ENCODE measurements around the gene PTPRD. TPM values are rescaled to one million over a fixed set of nuclear protein-coding genes. Genes with fewer than 3 reads are reported as not detected.
A peak's percentile ranks its signal among the peaks of the same experiment; 100 is the strongest.

PTPRD gene
- total RNA-seq, 1 donor from 2014 or later: 6.1 TPM

- intact Hi-C loops (cut with micrococcal nuclease): no loop called here
- ATAC-seq: no peak
- no peak for DNase-seq
Observed at GRCh38 chr9:8332331-8332650, 2280.5 kb downstream of the PTPRD start.

GRCh38 chr9:8331507-8332330 is 2281.1 kb downstream of the PTPRD start:
- ATAC-seq: no peak

GRCh38 chr9:8329561-8330283 is 2283.1 kb downstream of the PTPRD start:
- ATAC-seq (no peak), DNase-seq (no peak)
- intact Hi-C loops (cut with micrococcal nuclease): no loop called here

More at GRCh38 chr9:8331507-8332330, 2281.1 kb downstream of the PTPRD start:
- intact Hi-C loops (cut with micrococcal nuclease): no loop called here
- no peak for DNase-seq

- no peak for ATAC-seq
- no peak for DNase-seq
- intact Hi-C loops (cut with micrococcal nuclease): no loop called here
Observed at GRCh38 chr9:8315211-8315610, 2297.6 kb downstream of the PTPRD start.

GRCh38 chr9:8309258-8309657 is 2303.5 kb downstream of the PTPRD start:
- ATAC-seq (no peak), DNase-seq (no peak)
- intact Hi-C loops (cut with micrococcal nuclease): no loop called here

- DNase-seq: no peak
- ATAC-seq: no peak
- intact Hi-C loops (cut with micrococcal nuclease): no loop called here
Observed at GRCh38 chr9:8304720-8305119, 2308.1 kb downstream of the PTPRD start.

GRCh38 chr9:8301296-8301695 is 2311.5 kb downstream of the PTPRD start:
- intact Hi-C loops (cut with micrococcal nuclease): no loop called here
- DNase-seq: no peak
- ATAC-seq: no peak

GRCh38 chr9:8297047-8297446 is 2315.8 kb downstream of the PTPRD start:
- intact Hi-C loops (cut with micrococcal nuclease): no loop called here
- DNase-seq (no peak), ATAC-seq (no peak)

- intact Hi-C loops (cut with micrococcal nuclease): no loop called here
- DNase-seq (no peak), ATAC-seq (no peak)
Observed at GRCh38 chr9:8292657-8293056, 2320.1 kb downstream of the PTPRD start.

GRCh38 chr9:8289681-8290080 is 2323.1 kb downstream of the PTPRD start:
- intact Hi-C loops (cut with micrococcal nuclease): no loop called here
- DNase-seq (no peak), ATAC-seq (no peak)

GRCh38 chr9:8287970-8288369 is 2324.8 kb downstream of the PTPRD start:
- no peak for DNase-seq
- intact Hi-C loops (cut with micrococcal nuclease): no loop called here
- no peak for ATAC-seq

- DNase-seq (no peak), ATAC-seq (no peak)
- intact Hi-C loops (cut with micrococcal nuclease): no loop called here
Observed at GRCh38 chr9:8287501-8287900, 2325.3 kb downstream of the PTPRD start.

- no peak for DNase-seq
- intact Hi-C loops (cut with micrococcal nuclease): no loop called here
- ATAC-seq: no peak
Observed at GRCh38 chr9:8284884-8285283, 2327.9 kb downstream of the PTPRD start.

- ATAC-seq (no peak), DNase-seq (no peak)
- intact Hi-C loops (cut with micrococcal nuclease): no loop called here
Observed at GRCh38 chr9:8282535-8282934, 2330.3 kb downstream of the PTPRD start.

- no peak for DNase-seq
- no peak for ATAC-seq
- intact Hi-C loops (cut with micrococcal nuclease): no loop called here
Observed at GRCh38 chr9:8280811-8281210, 2332.0 kb downstream of the PTPRD start.

GRCh38 chr9:8278048-8278447 is 2334.8 kb downstream of the PTPRD start:
- ATAC-seq: no peak
- intact Hi-C loops (cut with micrococcal nuclease): no loop called here
- no peak for DNase-seq

- DNase-seq (no peak), ATAC-seq (no peak)
- intact Hi-C loops (cut with micrococcal nuclease): no loop called here
Observed at GRCh38 chr9:8270235-8270634, 2342.6 kb downstream of the PTPRD start.

GRCh38 chr9:8268881-8269280 is 2343.9 kb downstream of the PTPRD start:
- intact Hi-C loops (cut with micrococcal nuclease): no loop called here
- DNase-seq (no peak), ATAC-seq (no peak)

GRCh38 chr9:8268216-8268878 is 2344.5 kb downstream of the PTPRD start:
- ATAC-seq (peak; percentile 83), DNase-seq (peak; percentile 19)
- intact Hi-C loops (cut with micrococcal nuclease): no loop called here

GRCh38 chr9:8267636-8268035 is 2345.2 kb downstream of the PTPRD start:
- DNase-seq (no peak), ATAC-seq (no peak)
- intact Hi-C loops (cut with micrococcal nuclease): no loop called here

All from left ventricle myocardium superior (tissue), 1 donor.